DOHH2 (cell line): ENCODE results near the gene IKZF3.
"Not testable (repeated sequence)": the region's sequence is repeated elsewhere in the genome, so short reads cannot be mapped to it uniquely, and the experiment has no call there.

Source experiments
- H3F3A ChIP-seq: fragments of 200-600 bp; sonication (generic), shearing (Covaris generic); 2 replicates; pipeline ENCODE4 v1.6.0; 2016; ENCODE audit warnings: antibody characterized with exemption, mild to moderate bottlenecking; ENCODE audit not compliant: control insufficient read depth, insufficient read depth
- H3K27ac ChIP-seq: fragments of 200-600 bp; sonication (generic); 2 replicates; pipeline ENCODE4 v1.5.1; 2014; ENCODE audit warnings: low read depth, mild to moderate bottlenecking, low read length, moderate library complexity
- H3K27me3 ChIP-seq: fragments of 200-600 bp; sonication (generic); 2 replicates; pipeline ENCODE4 v1.6.1; 2014; ENCODE audit warnings: mild to moderate bottlenecking, low read length, mixed read lengths; ENCODE audit not compliant: control insufficient read depth
- H3K36me3 ChIP-seq: fragments of 200-600 bp; sonication (generic); 2 replicates; pipeline ENCODE4 v1.6.1; 2014; ENCODE audit warnings: mild to moderate bottlenecking, low read length, moderate library complexity, mixed read lengths; ENCODE audit not compliant: control insufficient read depth
- H3K4me1 ChIP-seq: fragments of 200-600 bp; sonication (generic); 2 replicates; pipeline ENCODE4 v1.6.1; 2014; ENCODE audit warnings: mild to moderate bottlenecking, low read length, mixed read lengths; ENCODE audit not compliant: control insufficient read depth
- H3K4me2 ChIP-seq: fragments of 200-600 bp; sonication (generic); 2 replicates; pipeline ENCODE4 v1.6.0; 2014; ENCODE audit warnings: mild to moderate bottlenecking, low read length, moderate library complexity
- H3K4me3 ChIP-seq: fragments of 200-600 bp; sonication (generic); 2 replicates; pipeline ENCODE4 v1.5.1; 2014; ENCODE audit warnings: mild to moderate bottlenecking, low read length, mixed read lengths
- H3K79me2 ChIP-seq: fragments of 200-600 bp; sonication (generic); 2 replicates; pipeline ENCODE4 v1.6.1; 2014; ENCODE audit warnings: mild to moderate bottlenecking, low read length, mixed read lengths; ENCODE audit not compliant: control insufficient read depth
- H3K9me2 ChIP-seq: fragments of 200-600 bp; sonication (generic); replicated peaks from 2 replicates; pipeline ENCODE4 v1.6.1; 2014; ENCODE audit warnings: mild to moderate bottlenecking, low read length, mixed read lengths; ENCODE audit not compliant: control insufficient read depth
- H3K9me3 ChIP-seq: fragments of 200-600 bp; sonication (generic); 2 replicates; pipeline ENCODE4 v1.6.1; 2014; ENCODE audit warnings: antibody characterized with exemption, low read length, mixed read lengths; ENCODE audit not compliant: control insufficient read depth, insufficient read depth
- H4K20me1 ChIP-seq: fragments of 200-600 bp; sonication (generic); 2 replicates; pipeline ENCODE4 v1.6.0; 2014; ENCODE audit warnings: low read depth, mild to moderate bottlenecking, antibody characterized with exemption, low read length, moderate library complexity; ENCODE audit not compliant: control insufficient read depth, insufficient read depth
- EZH2phosphoT487 ChIP-seq: fragments of 200-600 bp; sonication (generic); IDR thresholded peaks from 2 replicates; pipeline ENCODE4 v1.6.1; 2017; ENCODE audit warnings: borderline replicate concordance, mild to moderate bottlenecking, antibody characterized with exemption, low read length, moderate library complexity, mixed read lengths
- TF ChIP-seq, protein P1 (sequence below): fragments of 200-600 bp; sonication (generic); IDR thresholded peaks from one replicate; pipeline ENCODE4 v1.5.1; 2014; ENCODE audit warnings: antibody characterized with exemption, mild to moderate bottlenecking, low read depth, low read length; ENCODE audit not compliant: poor library complexity, severe bottlenecking

IKZF3 gene

DNA sequence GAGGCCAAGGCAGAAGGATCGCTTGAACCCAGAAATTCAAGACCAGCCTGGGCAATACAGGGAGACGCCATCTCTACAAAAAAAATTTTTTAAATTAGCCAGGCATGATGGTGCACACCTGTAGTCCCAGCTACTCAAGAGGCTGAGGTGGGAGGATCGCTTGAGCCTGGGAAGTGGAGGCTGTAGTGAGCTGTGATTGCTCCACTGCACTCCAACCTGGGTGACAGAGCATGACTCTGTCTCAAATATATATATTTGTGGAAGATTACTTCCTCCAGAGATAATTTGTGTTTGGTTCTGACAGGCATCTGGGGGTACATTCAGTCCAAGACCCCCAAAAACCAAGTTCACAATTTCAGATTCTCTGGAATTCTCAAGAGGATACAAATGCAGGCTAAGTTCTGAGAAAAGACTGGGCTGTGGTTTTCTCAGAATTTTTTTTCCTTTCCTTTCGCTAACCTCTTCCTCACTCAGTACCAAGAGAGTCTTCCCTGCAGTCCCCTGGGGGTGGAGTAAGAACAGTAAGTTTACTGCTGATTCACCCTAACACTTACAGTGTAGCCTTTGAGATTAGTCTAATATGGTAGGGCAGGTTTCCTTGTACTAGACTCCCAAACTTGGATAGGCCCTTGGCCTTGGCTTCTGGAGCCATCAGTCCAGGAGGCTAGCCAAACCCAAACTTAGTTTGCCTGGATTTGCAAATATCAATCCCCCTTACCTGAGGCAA, 39.2 kb upstream of the IKZF3 start:
- H3K27me3 ChIP-seq = no peaks in the 10 kb centered on the region
- H3K4me1 ChIP-seq = no peaks in the 10 kb centered on the region
- H3K9me3 ChIP-seq = no peaks in the 10 kb centered on the region
- no peak overlapping the region for H3K27ac ChIP-seq
- TF ChIP-seq, protein P1, sequence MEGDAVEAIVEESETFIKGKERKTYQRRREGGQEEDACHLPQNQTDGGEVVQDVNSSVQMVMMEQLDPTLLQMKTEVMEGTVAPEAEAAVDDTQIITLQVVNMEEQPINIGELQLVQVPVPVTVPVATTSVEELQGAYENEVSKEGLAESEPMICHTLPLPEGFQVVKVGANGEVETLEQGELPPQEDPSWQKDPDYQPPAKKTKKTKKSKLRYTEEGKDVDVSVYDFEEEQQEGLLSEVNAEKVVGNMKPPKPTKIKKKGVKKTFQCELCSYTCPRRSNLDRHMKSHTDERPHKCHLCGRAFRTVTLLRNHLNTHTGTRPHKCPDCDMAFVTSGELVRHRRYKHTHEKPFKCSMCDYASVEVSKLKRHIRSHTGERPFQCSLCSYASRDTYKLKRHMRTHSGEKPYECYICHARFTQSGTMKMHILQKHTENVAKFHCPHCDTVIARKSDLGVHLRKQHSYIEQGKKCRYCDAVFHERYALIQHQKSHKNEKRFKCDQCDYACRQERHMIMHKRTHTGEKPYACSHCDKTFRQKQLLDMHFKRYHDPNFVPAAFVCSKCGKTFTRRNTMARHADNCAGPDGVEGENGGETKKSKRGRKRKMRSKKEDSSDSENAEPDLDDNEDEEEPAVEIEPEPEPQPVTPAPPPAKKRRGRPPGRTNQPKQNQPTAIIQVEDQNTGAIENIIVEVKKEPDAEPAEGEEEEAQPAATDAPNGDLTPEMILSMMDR = no peak
- TF ChIP-seq EZH2phosphoT487 = no peak
- H3K9me2 ChIP-seq = no peaks in the 10 kb centered on the region
- no peaks in the 10 kb centered on the region for H4K20me1 ChIP-seq
- no peaks in the 10 kb centered on the region for H3F3A ChIP-seq
- no peaks in the 10 kb centered on the region for H3K79me2 ChIP-seq
- no peak overlapping the region for H3K4me2 ChIP-seq
- H3K36me3 ChIP-seq = no peaks in the 10 kb centered on the region
- H3K4me3 ChIP-seq = no peak overlapping the region

DNA sequence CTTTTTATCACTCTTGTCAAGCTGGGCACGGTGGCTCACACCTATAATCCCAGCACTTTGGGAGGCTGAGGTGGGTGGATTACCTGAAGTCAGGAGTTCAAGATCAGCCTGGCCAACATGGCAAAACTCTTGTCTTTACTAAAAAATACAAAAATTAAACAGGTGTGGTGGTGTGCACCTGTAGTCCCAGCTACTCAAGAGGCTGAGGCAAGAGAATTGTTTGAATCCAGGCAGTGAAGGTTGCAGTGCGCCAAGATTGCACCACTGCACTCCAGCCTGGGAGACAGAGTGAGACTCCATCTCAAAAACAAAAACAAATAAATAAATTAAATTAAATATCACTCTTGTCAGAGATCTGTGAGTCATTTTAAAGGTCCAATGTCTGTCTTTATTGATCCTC, 37.9 kb upstream of the IKZF3 start:
- not testable (repeated sequence) for H3K9me2 ChIP-seq, H3K27ac ChIP-seq, H3K4me3 ChIP-seq, H3K27me3 ChIP-seq, H3K4me2 ChIP-seq, H3F3A ChIP-seq, H3K9me3 ChIP-seq, H3K4me1 ChIP-seq, H3K79me2 ChIP-seq, H4K20me1 ChIP-seq, H3K36me3 ChIP-seq

DNA sequence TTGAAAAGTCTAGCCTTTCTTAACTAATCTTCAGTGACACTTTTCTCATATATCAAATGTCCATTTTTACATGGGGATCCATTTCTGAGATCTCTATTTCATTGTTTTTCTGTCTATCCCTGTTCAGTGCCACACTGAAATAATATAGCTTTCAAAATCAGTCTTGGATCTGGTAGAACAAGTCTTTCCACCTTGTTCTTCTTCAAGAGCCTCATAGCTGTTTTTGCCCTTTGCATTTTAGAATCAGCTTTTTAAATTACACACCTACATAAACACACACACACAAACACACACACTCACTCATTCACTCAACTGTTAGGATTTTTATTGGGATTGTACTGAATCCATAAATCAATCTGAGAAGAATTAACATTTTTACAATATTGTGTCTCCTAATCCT, 35.1 kb upstream of the IKZF3 start:
- Histone ChIP-seq H3K27ac (no peak overlapping the region), H3K9me3 (no peaks in the 10 kb centered on the region), H4K20me1 (no peaks in the 10 kb centered on the region), H3K79me2 (no peaks in the 10 kb centered on the region), H3K27me3 (no peaks in the 10 kb centered on the region), H3K9me2 (no peaks in the 10 kb centered on the region), H3F3A (peaks cover 4% of the 10 kb centered on the region; the same call in 1 of the 2 replicates), H3K4me3 (no peak overlapping the region), H3K36me3 (no peaks in the 10 kb centered on the region), H3K4me2 (no peak overlapping the region), H3K4me1 (peaks cover 10% of the 10 kb centered on the region)
- no peak for TF ChIP-seq EZH2phosphoT487
- TF ChIP-seq, protein P1 = no peak

DNA sequence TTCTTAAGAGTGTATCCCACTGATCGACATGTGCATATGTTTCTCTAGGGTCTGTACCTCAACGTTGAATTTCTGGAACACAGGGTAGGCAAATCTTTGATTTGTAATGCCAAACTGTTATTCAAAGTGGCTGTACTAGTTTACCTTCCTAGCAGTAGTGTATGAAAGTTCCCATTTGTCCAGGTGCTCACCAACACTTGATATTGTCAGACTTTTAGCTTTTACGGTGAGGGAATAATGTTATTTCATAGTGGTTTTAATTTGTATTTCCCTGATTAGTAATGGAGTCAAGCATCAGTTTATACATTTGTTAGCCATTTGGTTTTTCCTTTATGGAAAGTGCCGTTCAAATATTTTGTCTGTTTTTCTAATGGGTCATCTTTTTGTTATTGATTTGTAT, 34.0 kb upstream of the IKZF3 start:
- H3K79me2 ChIP-seq = no peaks in the 10 kb centered on the region
- H3K9me3 ChIP-seq = no peaks in the 10 kb centered on the region

More for the DNA sequence above, 34.0 kb upstream of the IKZF3 start:
- H3K4me1 ChIP-seq = peaks cover 15% of the 10 kb centered on the region
- TF ChIP-seq, protein P1 = no peak
- TF ChIP-seq EZH2phosphoT487 = no peak
- no peak overlapping the region for H3K4me3 ChIP-seq
- no peaks in the 10 kb centered on the region for H4K20me1 ChIP-seq
- H3K27me3 ChIP-seq = no peaks in the 10 kb centered on the region
- H3K9me2 ChIP-seq = no peaks in the 10 kb centered on the region
- no peaks in the 10 kb centered on the region for H3K36me3 ChIP-seq
- no peak overlapping the region for H3K27ac ChIP-seq
- peaks cover 4% of the 10 kb centered on the region; the same call in 1 of the 2 replicates for H3F3A ChIP-seq
- H3K4me2 ChIP-seq = no peak overlapping the region
